Measurements from ENCODE around the gene PLEKHG5. TPM values are rescaled to one million over a fixed set of nuclear protein-coding genes. Genes with fewer than 3 reads are reported as not detected.
"Not testable (repeated sequence)": the region's sequence is repeated elsewhere in the genome, so short reads cannot be mapped to it uniquely, and the experiment has no call there.

The PLEKHG5 gene
- total RNA-seq, 2 experiments from 2014 or later: 1.7 to 1.8 TPM

DNA sequence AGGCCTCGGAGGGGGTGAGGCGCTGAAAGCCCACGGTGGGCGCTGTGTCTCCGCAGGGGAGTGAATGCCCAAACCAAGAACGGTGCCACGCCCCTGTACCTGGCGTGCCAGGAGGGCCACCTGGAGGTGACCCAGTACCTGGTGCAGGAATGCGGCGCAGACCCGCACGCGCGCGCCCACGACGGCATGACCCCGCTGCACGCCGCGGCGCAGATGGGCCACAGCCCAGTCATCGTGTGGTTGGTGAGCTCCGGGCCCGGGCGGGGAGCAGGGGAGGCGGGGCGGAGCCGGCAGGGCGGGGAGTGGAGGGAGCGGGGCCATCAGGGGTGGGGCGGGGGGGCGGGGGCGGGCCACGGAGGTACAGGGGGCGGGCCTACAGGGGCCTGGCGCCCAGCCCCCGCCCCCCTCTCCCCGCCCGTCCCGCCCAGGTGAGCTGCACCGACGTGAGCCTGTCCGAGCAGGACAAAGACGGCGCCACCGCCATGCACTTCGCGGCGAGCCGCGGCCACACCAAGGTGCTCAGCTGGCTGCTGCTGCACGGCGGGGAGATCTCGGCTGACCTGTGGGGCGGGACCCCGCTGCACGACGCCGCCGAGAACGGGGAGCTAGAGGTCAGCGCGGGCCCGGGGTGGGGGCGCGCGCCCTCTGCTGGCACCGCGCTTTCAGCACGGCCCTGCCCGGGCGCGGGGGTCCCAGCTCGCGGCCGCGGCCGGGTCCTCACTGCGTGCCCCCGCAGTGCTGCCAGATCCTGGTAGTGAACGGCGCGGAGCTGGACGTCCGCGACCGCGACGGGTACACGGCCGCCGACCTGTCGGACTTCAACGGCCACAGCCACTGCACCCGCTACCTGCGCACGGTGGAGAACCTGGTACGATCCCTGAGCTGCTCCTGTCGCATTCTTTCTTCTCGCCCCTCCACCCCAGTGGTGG is 51.0 kb downstream of the PLEKHG5 start:
- H3K36me3 Mint-ChIP-seq (ENCODE audit: low read depth): no peaks in the 10 kb centered on the region
- ATAC-seq (peak; percentile 89), DNase-seq (peak; percentile 82)
- H3K4me1 Mint-ChIP-seq (ENCODE audit: low read depth): peaks cover 7% of the 10 kb centered on the region
- no peak overlapping the region for H3K4me3 Mint-ChIP-seq
- H3K9me3 Mint-ChIP-seq: no peaks in the 10 kb centered on the region
- TF ChIP-seq, protein P1, sequence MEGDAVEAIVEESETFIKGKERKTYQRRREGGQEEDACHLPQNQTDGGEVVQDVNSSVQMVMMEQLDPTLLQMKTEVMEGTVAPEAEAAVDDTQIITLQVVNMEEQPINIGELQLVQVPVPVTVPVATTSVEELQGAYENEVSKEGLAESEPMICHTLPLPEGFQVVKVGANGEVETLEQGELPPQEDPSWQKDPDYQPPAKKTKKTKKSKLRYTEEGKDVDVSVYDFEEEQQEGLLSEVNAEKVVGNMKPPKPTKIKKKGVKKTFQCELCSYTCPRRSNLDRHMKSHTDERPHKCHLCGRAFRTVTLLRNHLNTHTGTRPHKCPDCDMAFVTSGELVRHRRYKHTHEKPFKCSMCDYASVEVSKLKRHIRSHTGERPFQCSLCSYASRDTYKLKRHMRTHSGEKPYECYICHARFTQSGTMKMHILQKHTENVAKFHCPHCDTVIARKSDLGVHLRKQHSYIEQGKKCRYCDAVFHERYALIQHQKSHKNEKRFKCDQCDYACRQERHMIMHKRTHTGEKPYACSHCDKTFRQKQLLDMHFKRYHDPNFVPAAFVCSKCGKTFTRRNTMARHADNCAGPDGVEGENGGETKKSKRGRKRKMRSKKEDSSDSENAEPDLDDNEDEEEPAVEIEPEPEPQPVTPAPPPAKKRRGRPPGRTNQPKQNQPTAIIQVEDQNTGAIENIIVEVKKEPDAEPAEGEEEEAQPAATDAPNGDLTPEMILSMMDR (IDR thresholded peaks at IDR 0.05): peak; percentile 48
- POLR2A ChIA-PET: interaction anchor here (1.1 kb wide), 1 partner anchor 18 kb away, joined by 3 read pairs; no protein-coding TSS in a partner anchor
- intact Hi-C loops (cut with micrococcal nuclease): no loop called here
- H3K27ac Mint-ChIP-seq: no peak overlapping the region
- CTCF ChIA-PET: interaction anchor here (0.7 to 5.3 kb wide), 15 partner anchors 8 to 238 kb away, joined by 3 to 43 read pairs (median 4); partner anchors contain the start of gene TNFRSF25
- peaks cover 28% of the 10 kb centered on the region for H3K27me3 Mint-ChIP-seq

GRCh38 chr1:6438047-6438525 is 53.4 kb downstream of the PLEKHG5 start:
- intact Hi-C loops (cut with micrococcal nuclease): no loop called here
- Mint-ChIP-seq H3K36me3 (ENCODE audit: low read depth) (no peaks in the 10 kb centered on the region), H3K4me3 (no peak overlapping the region), H3K27ac (no peak overlapping the region), H3K27me3 (peaks cover 22% of the 10 kb centered on the region), H3K9me3 (no peaks in the 10 kb centered on the region), H3K4me1 (ENCODE audit: low read depth) (peaks cover 4% of the 10 kb centered on the region)
- DNase-seq: peak; percentile 82
- ChIA-PET POLR2A (interaction anchor here (0.8 to 1.6 kb wide), 4 partner anchors 15 to 141 kb away, joined by 3 to 4 read pairs (median 3); no protein-coding TSS in a partner anchor), CTCF (interaction anchor here (0.6 to 8.1 kb wide), 37 partner anchors 8 to 214 kb away, joined by 3 to 75 read pairs (median 5); partner anchors contain the start of genes HES2 and ICMT)
- peak; percentile 75 for ATAC-seq
- TF ChIP-seq, protein P1 (IDR thresholded peaks at IDR 0.05): peak; percentile 93

- ChIA-PET CTCF (interaction anchor here (0.6 to 8.1 kb wide), 29 partner anchors 7 to 215 kb away, joined by 3 to 75 read pairs (median 6); partner anchors contain the start of genes HES2 and ICMT), POLR2A (interaction anchor here (0.8 to 1.6 kb wide), 2 partner anchors 14 to 15 kb away, joined by 3 to 4 read pairs; no protein-coding TSS in a partner anchor)
- ATAC-seq; H3K36me3 Mint-ChIP-seq (ENCODE audit: low read depth); DNase-seq; H3K9me3 Mint-ChIP-seq; H3K4me1 Mint-ChIP-seq (ENCODE audit: low read depth); H3K27ac Mint-ChIP-seq; intact Hi-C loops (cut with micrococcal nuclease); H3K4me3 Mint-ChIP-seq: not testable (repeated sequence)
- peaks cover 22% of the 10 kb centered on the region for H3K27me3 Mint-ChIP-seq
Observed at GRCh38 chr1:6437012-6437700, 54.3 kb downstream of the PLEKHG5 start.

DNA sequence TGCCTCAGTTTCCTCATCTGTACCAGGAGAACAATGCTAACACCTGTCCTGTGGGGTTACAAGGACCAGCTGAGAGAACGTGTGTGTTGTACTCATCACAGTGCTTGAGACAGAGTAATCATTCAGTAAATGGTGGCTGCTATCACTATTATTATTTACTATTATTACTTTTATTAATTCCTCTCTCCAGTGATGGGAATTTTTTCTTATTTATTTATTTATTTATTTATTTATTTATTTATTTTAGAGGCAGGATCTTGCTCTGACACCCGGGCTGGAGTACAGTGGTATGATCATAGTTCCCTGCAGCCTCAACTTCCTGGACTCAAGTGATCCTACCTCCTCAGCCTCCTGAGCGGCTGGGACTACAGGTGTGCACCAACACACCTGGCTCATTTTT is 55.2 kb downstream of the PLEKHG5 start:
- DNase-seq; H3K9me3 Mint-ChIP-seq; H3K36me3 Mint-ChIP-seq (ENCODE audit: low read depth); intact Hi-C loops (cut with micrococcal nuclease); H3K4me1 Mint-ChIP-seq (ENCODE audit: low read depth); H3K4me3 Mint-ChIP-seq; ATAC-seq; H3K27ac Mint-ChIP-seq: not testable (repeated sequence)
- ChIA-PET CTCF (interaction anchor here (1.3 to 8.1 kb wide), 6 partner anchors 10 to 189 kb away, joined by 3 to 75 read pairs (median 26); no protein-coding TSS in a partner anchor), POLR2A (interaction anchor here (1.6 kb wide), 1 partner anchor 13 kb away, joined by 4 read pairs; no protein-coding TSS in a partner anchor)
- H3K27me3 Mint-ChIP-seq: peaks cover 18% of the 10 kb centered on the region

DNA sequence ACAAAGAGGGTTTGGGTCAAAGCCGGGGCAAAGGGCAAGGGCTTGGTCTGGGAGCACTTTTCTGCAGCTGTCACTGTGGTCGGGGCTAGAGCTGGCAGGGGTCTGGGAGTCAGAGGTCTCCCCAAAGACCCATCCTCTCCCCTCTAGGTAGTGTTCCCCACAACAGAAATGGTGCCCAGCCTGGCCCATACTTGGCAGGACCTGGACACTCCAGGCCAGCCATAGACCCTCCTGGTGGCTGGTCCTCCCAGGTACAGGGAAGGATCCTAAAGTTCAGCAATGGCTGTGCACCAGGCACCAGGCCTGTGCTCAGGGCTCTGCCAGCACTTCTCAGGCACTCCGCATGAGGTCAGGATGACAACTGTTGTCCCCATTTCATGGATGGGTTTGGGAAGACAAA is 55.9 kb downstream of the PLEKHG5 start:
- no peaks in the 10 kb centered on the region for H3K9me3 Mint-ChIP-seq
- no peaks in the 10 kb centered on the region for H3K36me3 Mint-ChIP-seq (ENCODE audit: low read depth)
- intact Hi-C loops (cut with micrococcal nuclease): no loop called here

More for the DNA sequence above, 55.9 kb downstream of the PLEKHG5 start:
- H3K27ac Mint-ChIP-seq: no peak overlapping the region
- peaks cover 14% of the 10 kb centered on the region for H3K27me3 Mint-ChIP-seq
- no peak for DNase-seq
- H3K4me3 Mint-ChIP-seq: no peak overlapping the region
- ChIA-PET POLR2A (no interaction called here), CTCF (interaction anchor here (1.4 to 8.1 kb wide), 2 partner anchors 13 to 22 kb away, joined by 3 to 75 read pairs; no protein-coding TSS in a partner anchor)
- no peak for ATAC-seq
- TF ChIP-seq, protein P1 (IDR thresholded peaks at IDR 0.05): no peak
- peaks cover 2% of the 10 kb centered on the region for H3K4me1 Mint-ChIP-seq (ENCODE audit: low read depth)
